GM12892 (cell line): ENCODE data around the gene OCIAD1.

ENCODE experiments used
- POLR2A ChIP-seq: IDR thresholded peaks from 2 replicates; pipeline ENCODE4 v1.6.1; 2011; ENCODE audit warnings: low read depth, low read length, control low read depth
- POLR2AphosphoS5 ChIP-seq: IDR thresholded peaks from 2 replicates; pipeline ENCODE4 v1.6.1; 2011; ENCODE audit warnings: low read depth, low read length, control low read depth

DNA sequence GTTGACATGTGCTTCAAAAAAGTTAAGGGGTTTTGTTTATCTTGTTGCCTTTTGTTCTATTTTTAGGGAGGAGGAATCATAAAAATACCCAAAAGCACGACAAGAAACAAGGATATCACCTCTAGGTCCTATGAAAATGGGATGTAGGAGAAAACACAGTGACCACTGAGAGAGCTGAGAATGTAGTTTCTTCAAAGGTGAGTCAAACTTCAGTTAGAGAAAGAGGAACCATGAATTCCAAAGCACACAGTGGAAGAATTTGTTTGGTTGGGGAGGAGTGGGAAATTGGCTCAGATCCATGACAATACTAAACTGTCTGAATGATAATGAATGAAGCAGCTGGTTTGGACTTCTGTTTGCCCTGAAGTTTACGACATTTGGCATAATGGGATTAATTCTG, 31.7 kb upstream of the OCIAD1 start:
- TF ChIP-seq POLR2AphosphoS5 (no peak), POLR2A (no peak)
